HG03097 (cell line): ENCODE measurements around the gene INPP5E.

ENCODE experiments used
- ATAC-seq: cut with Tn5 transposase; IDR thresholded peaks from one replicate; pipeline ENCODE4 v1.9.1; 2021; ENCODE audit not compliant: unreplicated experiment, low FRiP score

INPP5E gene

GRCh38 chr9:136451221-136451877, 11.7 kb upstream of the INPP5E start:
- no peak for ATAC-seq

- no peak for ATAC-seq
Measured at GRCh38 chr9:136448655-136449054, 9.0 kb upstream of the INPP5E start.

- ATAC-seq, result no peak
Measured at GRCh38 chr9:136447173-136447778, 7.6 kb upstream of the INPP5E start.

DNA sequence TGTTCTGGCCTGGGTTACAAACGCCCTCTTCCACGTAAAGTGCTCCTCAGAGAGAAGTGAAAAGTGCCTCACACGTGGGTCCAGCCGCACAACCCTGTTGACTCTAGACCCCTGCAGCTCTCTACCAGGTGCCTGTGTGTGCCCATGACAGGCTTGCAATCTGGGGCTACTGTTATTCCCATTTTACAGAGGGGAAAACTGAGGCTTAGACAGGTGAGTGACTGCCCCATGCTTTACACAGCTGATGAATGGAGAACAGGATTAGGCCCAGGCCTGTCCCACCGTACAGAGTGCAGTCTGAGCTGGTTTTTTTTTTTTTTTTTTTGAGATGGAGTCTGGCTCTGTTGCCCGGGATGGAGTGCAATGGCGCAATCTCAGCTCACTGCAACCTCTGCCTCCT, 6.2 kb upstream of the INPP5E start:
- ATAC-seq, result no peak

GRCh38 chr9:136444102-136444501, 4.5 kb upstream of the INPP5E start:
- no peak for ATAC-seq

- ATAC-seq, result no peak
Measured at GRCh38 chr9:136443687-136444086, 4.0 kb upstream of the INPP5E start.

GRCh38 chr9:136443087-136443486, 3.4 kb upstream of the INPP5E start:
- no peak for ATAC-seq

GRCh38 chr9:136442265-136442664, 2.6 kb upstream of the INPP5E start:
- no peak for ATAC-seq

DNA sequence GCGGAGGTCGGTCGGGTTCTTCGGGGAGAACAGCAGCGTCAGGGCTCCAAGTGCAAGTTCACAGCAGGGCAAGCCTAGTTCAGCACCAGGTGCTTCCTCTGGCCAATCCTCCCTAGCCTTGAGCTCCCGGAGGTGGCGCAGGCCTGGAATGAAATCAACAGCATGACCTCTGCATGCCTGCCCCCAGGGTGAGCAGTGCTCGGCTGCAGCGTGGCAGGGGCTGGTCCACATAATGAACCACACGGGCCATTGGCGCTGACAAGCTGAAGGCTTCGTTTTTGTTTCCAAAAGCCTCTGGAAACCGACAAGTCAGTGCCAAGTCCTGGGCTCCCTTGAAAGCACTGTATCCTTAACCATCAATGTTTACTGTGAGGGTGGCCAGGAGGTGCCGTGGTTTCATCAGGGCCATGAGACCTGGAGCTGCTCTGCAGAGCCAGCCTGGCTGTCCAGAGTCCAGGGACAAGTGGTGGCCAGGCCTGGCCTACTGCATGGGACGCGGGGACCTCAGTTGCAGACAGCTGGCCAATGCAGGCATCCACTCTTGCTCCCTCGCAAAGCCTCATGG, 2.1 kb upstream of the INPP5E start:
- ATAC-seq, result no peak

DNA sequence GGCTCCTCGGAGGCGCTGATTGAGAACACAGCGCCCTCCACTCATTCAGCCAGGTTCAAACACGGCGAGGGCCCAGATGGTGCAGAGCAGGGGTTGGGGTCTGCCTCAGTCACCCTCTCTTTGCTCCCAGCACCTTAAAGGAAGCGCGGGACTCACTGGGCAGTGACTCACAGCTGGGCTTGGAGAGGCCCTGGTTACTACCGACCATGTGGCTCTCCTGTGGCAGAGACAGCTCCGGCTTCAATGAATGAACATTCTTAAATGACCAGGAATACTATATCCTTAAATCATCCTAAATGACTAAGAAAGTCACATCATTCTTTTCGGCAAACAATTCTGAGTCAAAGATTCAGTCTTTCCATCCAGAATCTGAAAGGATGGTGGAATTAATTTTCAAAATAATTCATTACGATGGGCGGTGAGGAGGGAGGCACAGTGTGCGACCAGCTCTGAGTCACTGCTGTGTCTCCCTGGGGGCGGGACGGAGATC, 1.6 kb upstream of the INPP5E start:
- no peak for ATAC-seq

GRCh38 chr9:136438548-136439480, 831 bp downstream of the INPP5E start:
- ATAC-seq, result peak; percentile 39

GRCh38 chr9:136437839-136438547, 1.7 kb downstream of the INPP5E start:
- no peak for ATAC-seq

- no peak for ATAC-seq
Measured at GRCh38 chr9:136437430-136437829, 2.2 kb downstream of the INPP5E start.

DNA sequence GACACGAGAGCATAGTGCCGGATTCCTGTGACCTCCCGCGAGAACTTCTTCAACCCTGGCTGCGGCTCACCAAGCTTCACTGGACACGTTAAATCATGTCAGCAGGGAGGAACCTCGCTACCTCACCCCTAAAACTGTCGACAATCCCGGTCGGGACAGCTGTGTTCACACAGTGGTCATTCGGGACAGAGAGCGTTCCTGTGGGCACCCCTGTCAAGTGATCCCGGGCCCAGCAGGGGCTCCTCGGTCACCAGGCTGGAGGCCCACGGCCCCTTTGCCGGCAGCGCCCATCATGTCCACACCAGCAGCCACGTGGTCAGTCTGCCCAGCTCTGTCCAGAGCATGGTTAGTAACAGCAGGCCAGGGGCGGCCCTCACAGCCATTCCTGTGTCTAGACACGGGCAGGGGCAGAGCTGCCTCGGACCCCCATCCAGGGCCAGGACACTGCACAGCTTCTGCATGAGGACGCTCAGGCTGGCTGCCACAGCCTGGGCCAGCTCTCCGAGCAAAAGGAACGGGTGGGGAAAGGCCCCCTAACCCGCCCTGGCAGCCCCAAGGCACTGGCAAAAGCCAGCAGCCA, 3.5 kb downstream of the INPP5E start:
- no peak for ATAC-seq

DNA sequence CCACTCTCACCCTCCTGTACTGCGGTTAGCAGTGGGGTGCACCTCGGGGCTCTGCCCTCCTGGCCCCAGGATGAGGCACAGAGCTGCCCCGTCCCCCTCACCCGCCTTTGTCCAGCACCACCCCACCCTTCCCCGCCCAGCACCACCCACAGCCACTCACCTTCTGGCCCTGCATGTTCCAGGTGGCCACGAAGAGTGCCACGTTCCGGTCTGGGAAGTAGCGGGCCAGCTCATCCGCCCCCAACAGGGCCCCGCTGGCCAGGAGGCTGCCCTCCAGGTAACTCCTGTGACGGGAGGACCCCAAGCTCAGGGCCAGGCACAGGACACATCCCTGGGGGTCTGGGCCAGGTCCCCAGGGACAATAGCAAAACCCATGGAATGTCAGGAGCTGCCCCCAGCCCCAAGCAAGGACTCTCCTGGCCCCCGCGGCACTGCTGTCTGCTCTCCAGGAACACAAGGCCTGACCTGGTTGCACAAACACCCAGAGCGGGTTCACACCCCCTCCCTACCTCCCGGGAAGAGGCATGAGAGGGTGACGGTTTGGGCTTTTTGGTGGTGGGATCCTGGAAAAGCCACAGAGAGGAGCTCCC, 5.0 kb downstream of the INPP5E start:
- ATAC-seq, result no peak

GRCh38 chr9:136433849-136434579, 5.6 kb downstream of the INPP5E start:
- no peak for ATAC-seq

DNA sequence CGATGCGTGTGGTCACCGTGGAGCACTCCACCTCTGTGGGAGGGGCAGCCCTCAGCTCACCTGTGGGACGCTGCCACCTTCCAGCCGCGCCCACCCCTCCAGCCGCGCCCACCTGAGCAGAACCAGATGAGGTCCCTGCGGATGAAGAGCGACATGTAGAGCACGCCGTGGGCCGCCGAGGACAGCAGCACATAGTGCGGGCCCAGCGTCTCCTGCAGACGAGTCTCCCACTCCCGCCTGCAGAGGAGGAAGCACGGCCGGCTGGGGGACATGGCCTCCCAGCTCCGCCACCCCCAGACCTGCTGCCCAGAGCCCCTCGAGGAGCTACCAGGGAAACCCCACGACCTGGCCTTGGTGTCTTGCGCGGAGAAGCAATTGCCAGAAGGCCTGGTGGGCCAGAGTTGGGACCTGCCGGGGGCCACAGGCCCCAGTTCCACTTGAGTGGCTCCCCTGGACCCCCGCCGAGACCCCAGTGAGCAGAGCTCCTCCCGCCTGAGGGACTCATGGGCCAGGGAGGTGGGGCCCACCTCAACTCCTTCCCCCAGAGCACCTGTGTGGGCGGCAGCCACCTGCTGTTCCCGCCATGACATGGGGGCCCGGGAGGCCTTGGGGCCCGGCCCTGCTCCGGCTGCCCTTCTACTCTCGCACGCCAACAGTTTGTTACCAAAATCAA, 6.5 kb downstream of the INPP5E start:
- ATAC-seq, result no peak

DNA sequence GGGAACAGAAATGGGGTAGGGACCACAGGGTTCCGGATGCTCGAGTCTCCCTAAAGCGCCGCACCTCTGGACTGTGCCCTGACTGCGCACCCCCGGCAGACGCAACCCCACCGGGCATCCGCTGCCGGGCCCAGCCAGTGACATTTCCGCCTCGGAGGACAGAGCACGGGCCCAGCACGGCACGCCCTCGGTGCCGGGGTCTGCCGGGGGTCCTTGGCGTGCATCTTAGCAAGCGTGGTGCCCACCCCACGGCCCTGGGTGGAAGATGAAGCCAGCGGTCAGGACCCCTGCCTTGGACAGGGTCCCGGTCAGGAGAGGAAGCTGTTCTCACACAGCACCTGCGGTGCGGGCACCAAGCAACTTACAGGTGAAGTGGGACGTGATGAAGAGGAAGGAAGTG, 7.1 kb downstream of the INPP5E start:
- no peak for ATAC-seq
